HG03469 (cell line): ENCODE measurements around the gene DLL1.

Experiments used
- ATAC-seq: cut with Tn5 transposase; IDR thresholded peaks from one replicate; pipeline ENCODE4 v1.9.1; 2021; ENCODE audit warnings: mild to moderate bottlenecking, moderate library complexity, moderate number of reproducible peaks; ENCODE audit not compliant: unreplicated experiment

Gene DLL1

GRCh38 chr6:170253226-170253909 is 37.5 kb downstream of the DLL1 start:
- no peak for ATAC-seq

DNA sequence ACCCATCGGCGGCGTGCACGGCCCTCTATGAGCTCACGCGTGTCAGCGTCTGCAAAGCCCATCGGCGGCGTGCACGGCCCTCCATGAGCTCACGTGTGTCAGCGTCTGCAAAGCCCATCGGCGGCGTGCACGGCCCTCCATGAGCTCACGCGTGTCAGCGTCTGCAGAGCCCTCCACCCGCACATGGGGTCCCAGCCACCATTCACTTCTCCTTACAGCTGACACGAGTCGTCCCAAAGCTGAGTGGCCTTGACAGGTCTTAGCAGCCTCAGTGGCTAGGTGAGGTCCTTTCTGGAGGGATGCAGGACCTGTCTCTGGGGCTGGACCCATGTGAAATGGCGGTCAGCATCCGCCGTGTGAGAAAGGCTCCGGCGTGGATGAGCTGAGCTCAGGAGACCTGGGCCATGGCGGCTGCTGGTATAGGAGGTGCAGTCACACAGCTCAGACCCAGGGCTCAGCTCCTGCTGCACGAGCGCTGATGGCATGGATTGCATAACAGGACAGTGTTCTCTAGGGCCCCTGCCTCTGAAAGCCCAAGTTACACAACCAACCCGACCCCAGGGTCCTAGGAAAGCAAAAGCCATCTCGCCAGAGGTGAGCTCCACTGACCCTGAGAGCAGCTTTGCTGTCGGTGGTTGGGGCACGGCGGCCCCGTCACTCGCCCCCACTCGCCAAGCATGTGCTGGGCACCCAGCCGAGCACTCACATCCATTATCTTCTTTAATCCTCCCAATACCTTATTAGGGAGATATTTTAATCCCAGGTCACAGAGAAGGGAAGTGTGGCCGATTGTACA is 38.9 kb downstream of the DLL1 start:
- ATAC-seq, result no peak

DNA sequence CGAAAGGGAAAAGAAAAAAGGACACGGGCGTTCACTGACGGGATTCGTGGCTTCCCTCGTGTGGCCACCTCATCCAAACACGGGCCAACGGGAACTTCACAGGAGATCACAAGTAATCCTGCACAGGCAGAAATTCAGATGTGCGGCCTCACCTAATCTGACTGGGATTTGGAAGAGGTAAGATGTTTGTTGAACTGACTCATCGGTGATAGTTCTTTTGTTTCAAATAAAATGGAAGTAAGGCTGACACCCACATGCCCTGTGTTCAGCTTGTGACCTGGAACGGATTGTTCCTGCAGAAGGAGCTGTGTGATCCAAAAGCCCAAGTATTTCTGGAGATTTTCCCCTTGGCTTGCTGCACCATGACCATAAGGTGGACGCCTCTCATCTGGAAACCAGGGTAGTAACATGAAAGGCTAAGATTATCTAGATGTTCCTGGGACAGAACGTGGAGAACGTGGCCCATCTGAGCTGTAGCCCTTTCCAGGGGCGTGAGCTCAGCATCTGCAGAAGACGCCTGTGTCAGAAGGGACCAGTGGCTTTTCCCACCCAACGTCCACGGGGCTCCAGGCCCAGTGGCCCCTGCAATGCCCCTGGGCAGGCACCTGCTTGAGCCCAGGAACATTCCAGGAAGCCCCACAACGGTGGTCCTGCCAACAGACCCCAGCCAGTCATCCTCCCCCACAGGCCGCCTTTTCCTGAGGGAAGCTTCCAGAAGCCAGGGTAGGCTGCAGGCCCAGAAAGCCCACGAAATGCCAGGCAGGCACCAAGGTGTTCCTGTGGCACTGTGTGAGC is 39.7 kb downstream of the DLL1 start:
- no peak for ATAC-seq

DNA sequence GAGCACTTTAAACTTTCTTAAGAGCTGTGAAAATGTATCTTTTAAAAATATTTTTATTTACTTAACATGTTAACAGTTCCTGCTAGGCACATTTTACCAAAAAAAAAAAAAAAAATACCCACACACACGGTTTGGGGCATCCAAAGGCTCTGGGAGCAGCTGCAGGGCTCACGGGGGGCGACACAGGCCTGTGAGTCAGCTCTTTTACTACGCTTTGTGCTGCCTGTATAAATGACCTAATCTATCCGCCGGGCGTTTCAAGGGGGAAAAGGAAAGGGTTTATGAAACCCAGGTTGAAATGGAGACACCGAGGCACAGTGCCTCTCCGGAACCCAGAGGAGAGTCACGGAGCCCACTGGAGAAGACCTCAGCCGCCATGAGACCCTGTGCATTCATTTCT is 40.4 kb downstream of the DLL1 start:
- ATAC-seq, result no peak

GRCh38 chr6:170249817-170250216 is 41.1 kb downstream of the DLL1 start:
- no peak for ATAC-seq

DNA sequence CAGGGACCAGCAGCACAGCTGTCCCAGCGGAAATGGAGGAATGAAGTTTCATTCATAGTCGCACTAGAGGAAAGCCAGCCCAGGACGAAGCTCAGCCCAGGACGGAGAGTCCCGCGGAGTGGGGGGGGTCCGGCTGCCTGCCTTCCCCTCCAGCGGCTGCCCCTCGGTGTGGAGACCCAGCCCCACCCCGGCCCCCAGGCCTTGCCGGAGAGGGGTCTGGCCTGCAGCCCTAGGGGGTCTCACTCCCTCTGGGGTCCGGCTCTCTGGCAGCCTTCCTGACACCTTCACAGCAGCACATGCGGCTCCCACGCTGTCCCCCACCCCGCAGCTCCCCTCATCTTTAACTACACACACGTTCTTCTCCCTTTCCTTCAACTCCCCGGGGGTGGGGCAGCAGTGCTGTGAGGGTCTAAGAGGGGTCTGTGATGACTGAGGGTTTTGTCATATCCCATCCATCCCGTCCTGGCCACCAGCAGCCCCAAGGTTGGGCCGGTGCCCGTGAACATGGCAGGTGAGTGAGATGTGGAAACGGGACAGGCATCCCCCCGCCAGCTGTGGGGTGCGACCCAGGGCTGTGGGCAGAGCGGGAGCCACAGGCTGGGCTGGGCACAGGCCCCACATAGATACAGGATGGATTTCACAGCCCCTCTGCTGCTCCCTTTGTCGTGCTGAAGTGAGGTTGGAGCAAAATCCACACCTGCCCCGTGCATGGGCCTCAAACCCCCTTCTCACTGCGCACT is 41.8 kb downstream of the DLL1 start:
- no peak for ATAC-seq

DNA sequence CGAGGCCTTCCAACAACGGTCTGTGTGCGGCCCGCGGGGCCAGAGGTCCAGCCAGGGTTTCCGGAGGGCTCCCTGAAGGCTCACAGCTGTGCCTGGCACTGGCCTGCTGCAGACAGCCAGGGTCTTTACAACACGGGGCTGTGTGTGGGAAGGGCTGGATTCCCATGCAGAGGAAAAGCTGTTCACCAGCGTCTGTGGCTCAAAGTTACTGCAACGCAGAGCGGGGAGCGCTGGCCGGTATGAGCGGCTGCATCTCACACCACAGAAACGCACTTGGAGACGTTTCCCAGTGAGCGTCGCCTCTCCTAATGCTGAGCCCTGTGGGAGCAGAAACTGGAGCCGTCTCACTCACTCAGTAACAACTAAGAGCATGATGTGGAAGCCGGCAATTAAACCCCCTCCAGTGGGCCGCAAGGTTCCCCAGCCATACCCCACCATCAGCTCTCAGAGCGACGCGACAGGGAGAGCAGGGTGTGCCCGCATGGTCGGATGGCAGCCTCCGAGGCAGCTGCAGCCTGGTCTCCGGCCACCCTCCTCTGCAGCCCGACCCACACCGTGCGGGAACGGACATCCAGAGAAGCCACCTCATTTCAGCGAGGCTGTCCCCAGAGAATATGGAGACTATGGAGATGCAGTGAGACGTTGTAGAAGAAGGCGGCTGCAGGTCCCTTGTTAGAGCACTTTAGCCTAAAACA is 42.6 kb downstream of the DLL1 start:
- no peak for ATAC-seq

DNA sequence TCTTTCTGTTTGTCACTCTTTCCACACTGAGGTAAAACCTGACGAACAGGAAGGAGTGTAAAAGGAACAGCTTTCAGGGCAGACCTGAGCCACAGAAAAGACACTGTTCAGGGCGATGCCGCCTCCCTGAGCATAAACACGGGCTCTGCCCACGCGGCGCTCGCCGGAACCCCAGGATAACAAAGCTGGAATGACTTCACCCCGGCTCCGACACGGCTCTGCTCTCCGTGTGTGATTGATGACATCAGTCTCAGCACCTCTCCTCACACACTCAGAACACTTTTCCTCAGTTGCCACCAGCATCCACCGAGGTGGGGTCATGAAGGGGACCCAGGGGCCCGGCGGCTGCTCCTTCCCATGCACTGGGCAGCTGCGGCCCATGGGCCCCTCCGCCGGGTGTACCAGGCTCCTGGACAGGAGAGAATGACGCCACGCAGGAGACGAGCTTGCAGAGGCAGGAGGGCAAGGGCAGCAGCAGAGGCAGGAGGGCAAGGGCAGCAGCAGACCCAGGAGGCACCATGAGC is 43.6 kb downstream of the DLL1 start:
- no peak for ATAC-seq

- ATAC-seq, result no peak
Measured at GRCh38 chr6:170245475-170245992, 45.3 kb downstream of the DLL1 start.

DNA sequence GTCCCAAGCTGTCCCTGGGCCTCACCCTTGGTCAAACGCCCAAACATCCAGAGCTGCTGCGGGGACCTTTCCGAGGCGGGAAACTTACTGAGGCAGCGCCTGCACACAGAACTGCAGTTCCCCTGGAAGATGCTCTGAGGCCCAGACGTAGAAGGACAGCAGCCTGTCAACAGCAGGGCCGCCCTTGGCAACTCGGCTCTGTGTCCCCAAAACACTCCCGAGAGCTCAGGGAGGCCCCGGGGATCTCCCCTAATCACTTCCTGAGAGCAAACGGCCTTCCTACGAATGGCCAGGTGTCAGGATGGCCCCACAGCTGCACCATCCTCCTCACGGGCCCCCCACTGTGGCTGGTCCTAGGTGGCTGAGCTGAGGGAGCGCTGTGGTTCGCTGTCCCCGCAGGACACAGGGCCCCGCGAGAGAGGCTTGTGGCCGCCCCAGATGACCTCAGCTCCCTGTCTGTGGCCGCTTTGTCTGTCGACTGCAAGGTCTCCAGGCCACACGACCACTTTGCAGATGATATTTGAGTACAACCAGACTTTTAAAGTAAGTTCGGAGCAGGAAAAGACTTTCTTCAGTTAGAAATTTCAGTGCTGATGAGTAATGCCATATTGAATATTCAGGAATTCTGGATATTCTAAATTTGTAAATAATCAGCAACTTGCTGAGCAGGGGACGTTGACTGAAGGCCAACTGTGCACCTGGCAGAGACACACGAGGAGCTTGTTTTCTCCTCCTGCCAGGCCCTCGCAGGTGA is 46.0 kb downstream of the DLL1 start:
- ATAC-seq, result no peak

- no peak for ATAC-seq
Measured at GRCh38 chr6:170243791-170244291, 47.0 kb downstream of the DLL1 start.

DNA sequence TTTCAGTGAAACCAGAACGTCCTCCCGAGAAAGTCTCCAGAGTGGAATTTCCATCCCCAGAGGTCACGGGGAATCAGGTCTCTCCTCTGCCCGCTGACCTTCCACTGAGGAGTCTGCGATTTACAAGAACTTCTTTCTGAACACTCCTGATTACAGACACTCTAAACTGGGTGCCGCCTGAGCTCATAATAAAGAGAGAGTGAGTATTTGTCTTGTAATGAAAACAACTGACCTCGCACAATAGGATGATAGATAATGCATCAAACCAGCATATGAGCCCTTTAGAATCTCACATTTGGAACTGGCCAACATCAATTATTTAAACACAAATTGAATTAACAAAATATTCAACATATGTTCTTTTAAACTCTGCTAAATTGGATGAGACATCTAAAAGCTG is 47.5 kb downstream of the DLL1 start:
- no peak for ATAC-seq

DNA sequence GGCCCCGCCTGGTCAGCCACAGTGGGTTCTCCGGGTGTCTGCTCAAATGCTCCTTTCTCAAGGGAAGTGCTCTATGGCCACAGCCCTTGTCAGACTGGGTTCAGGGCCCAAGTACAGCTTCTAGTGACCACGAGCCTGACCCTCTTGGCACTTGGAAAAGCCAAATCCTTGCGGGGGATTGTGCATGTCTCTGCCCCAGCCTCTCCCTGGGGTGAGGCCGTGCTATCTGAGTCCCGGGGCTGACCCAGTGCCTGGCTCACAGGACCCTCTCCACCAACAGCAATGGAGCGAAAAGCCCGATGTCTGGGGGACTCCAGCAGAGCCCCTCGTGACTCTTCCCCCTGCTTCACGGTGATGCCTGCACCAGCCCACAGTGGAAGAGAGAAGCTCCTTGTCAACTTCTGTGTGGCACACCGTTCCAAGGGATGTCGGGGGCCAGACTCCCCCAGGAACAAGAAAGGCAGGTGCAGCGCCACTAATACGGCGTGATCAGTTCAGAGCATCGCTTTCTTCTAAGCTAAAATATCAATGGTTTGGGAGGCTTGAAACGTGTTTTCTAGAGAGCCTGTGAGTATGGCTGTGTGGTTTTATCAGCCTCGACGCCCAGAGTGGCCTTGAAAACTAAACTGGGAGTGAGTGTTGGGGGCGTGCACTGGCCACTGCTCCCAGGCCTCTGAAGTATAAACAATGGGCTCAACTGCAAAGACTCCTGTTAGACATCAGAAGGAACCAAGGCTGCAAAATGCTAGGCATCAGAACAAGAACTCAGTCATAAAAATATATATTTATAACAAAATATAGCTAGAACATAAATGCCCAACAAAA is 51.9 kb downstream of the DLL1 start:
- ATAC-seq, result no peak

DNA sequence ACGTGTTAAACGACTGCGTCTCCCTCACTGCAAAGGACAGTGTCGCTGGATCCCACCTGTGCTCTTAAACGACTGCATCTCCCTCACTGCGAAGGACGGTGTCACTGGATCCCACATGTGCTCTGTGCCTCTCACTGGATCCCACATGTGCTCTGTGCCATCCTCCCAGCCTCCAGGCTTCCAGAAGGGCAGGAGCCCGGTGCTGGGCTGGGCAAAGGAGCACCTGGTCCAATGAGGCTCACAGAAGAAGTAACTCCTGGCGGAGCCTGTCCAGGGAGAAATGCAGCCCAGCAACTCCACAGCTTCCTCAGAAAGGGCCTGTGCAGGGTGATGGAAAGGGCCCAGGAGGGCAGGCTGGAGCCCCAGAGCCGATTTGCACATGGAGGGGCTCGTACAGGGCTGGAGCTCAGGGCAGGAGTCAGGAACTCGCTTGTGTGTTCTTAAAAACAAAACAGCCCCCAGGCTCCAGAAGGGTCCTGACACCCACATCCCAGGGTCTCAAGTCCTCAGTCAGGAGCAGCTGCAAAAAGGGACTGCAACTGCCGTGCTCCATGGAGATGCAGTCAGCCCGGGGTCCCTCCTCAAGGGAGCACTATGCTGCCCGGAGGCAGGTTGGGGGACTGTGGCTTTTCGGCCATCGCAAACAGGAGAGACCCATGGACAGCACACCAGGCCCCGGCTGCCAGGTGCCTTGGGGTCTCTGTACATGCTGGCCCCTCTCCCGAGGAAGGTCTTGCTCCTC is 52.7 kb downstream of the DLL1 start:
- no peak for ATAC-seq

DNA sequence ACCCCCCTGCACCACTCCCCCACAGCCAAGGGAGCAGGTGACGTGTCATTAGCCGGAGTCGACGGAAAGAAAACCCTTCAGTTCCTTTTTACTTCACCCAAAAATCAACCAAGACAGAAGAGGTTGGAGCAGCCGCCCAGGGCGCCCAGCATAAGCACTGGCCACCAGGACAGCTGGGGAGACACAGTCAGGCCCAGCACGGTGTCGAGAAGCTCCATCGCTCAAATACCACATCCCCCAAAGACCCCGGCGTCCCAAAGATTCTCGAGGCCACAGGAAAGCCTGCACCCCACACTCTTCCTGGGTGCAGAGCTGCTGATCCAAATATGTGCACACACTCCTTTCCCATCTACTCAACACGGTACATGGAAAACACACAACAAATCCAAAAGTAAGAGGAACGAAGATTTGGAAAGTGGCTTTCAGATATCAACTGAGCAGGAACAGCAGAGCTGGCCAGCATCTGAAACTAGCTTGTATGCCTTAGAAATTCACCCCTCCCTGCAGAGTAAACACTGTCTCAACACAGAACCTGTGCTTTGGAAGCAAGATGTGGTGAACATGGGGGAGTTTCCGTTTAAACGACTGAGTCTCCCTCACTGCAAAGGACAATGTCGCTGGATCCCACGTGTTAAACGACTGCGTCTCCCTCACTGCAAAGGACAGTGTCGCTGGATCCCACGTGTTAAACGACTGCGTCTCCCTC is 54.6 kb downstream of the DLL1 start:
- ATAC-seq, result no peak

GRCh38 chr6:170235391-170236125 is 55.3 kb downstream of the DLL1 start:
- ATAC-seq, result no peak
